SK-N-SH (cell line): ENCODE results near the gene AP2A1. TPM values are rescaled to one million over a fixed set of nuclear protein-coding genes. Genes with fewer than 3 reads are reported as not detected.

Experiments used
- CTCF ChIA-PET: fragments of 300-600, 350-600 bp; formaldehyde crosslinking; extraction: SDS; loops from one replicate; lab custom pipeline; 2021; lab: Yijun Ruan, JAX
- POLR2A ChIA-PET: fragments of 350-600 bp; sonication (Branson Sonifier 250); formaldehyde crosslinking; extraction: SDS; loops from one replicate; lab custom pipeline; 2020; ENCODE audit warnings: antibody characterized with exemption, inconsistent platforms; lab: Yijun Ruan, JAX
- DNase-seq: peaks from one replicate; pipeline ENCODE4 v3.0.0; 2012
- H2AFZ ChIP-seq: fragments of 200-600 bp; sonication (generic); 2 replicates; pipeline ENCODE4 v1.8.1; 2016; ENCODE audit warnings: antibody characterized with exemption, mild to moderate bottlenecking, low read depth
- H3F3A ChIP-seq: fragments of 200-600 bp; sonication (generic); replicated peaks from 2 replicates; pipeline ENCODE3; 2016; ENCODE audit warnings: antibody characterized with exemption, mild to moderate bottlenecking; ENCODE audit not compliant: insufficient read depth
- H3K27ac ChIP-seq, 2 experiments: fragments of 200-500 bp in 1 of 2; fragments of 200-600 bp in 1 of 2; sonication (Bioruptor generic) in 1 of 2; sonication (generic), shearing (Covaris generic) in 1 of 2; 2 replicates each; pipeline versions ENCODE4 v1.5.1 to v1.6.1; 2014 to 2016; ENCODE audit warnings: low read depth in 2 of 2, inconsistent platforms in 1 of 2, low read length in 1 of 2, mild to moderate bottlenecking in 1 of 2, mixed read lengths in 1 of 2
- H3K27me3 ChIP-seq: fragments of 200-600 bp; sonication (generic), shearing (Covaris generic); 2 replicates; pipeline ENCODE4 v1.6.1; 2016; ENCODE audit warnings: mixed run types; ENCODE audit not compliant: insufficient read depth
- H3K36me3 ChIP-seq, 2 experiments: fragments of 200-500 bp in 1 of 2; fragments of 200-600 bp in 1 of 2; sonication (Bioruptor generic) in 1 of 2; sonication (generic) in 1 of 2; replicated peaks in 1 of 2; 2 replicates each; pipeline versions ENCODE3 to v1.5.1; 2014 to 2016; ENCODE audit warnings: low read length in 1 of 2, mild to moderate bottlenecking in 1 of 2; ENCODE audit not compliant: insufficient read depth in 2 of 2, control insufficient read depth in 1 of 2
- H3K4me1 ChIP-seq, 2 experiments: fragments of 200-500 bp in 1 of 2; fragments of 200-600 bp in 1 of 2; sonication (Bioruptor generic) in 1 of 2; sonication (generic), shearing (Covaris generic) in 1 of 2; 2 replicates each; pipeline versions ENCODE4 v1.5.1 to v1.6.1; 2014 to 2016; ENCODE audit warnings: low read depth in 1 of 2, low read length in 1 of 2, mixed run types in 1 of 2; ENCODE audit not compliant: insufficient read depth in 2 of 2, control insufficient read depth in 1 of 2
- H3K4me2 ChIP-seq: fragments of 200-600 bp; sonication (generic), shearing (Covaris generic); 2 replicates; pipeline ENCODE4 v1.6.1; 2017; ENCODE audit warnings: mixed run types
- H3K4me3 ChIP-seq, 2 experiments: fragments of 200-500 bp in 1 of 2; fragments of 200-600 bp in 1 of 2; sonication (Bioruptor generic) in 1 of 2; sonication (generic), shearing (Covaris generic) in 1 of 2; 2 replicates each; pipeline versions ENCODE4 v1.5.1 to v1.8.1; 2014 to 2016; ENCODE audit warnings: low read depth in 2 of 2, inconsistent platforms in 1 of 2, low read length in 1 of 2, mild to moderate bottlenecking in 1 of 2, mixed read lengths in 1 of 2, moderate library complexity in 1 of 2
- H3K79me2 ChIP-seq: fragments of 200-600 bp; sonication (generic); 2 replicates; pipeline ENCODE4 v1.8.1; 2017; ENCODE audit warnings: mild to moderate bottlenecking; ENCODE audit not compliant: insufficient read depth
- H3K9ac ChIP-seq: fragments of 200-600 bp; sonication (generic); 2 replicates; pipeline ENCODE4 v1.6.1; 2017; ENCODE audit warnings: mixed run types
- H3K9me2 ChIP-seq: fragments of 200-600 bp; sonication (generic); 2 replicates; pipeline ENCODE4 v1.6.1; 2017; ENCODE audit warnings: mixed run types
- H3K9me3 ChIP-seq: fragments of 200-600 bp; sonication (generic); 2 replicates; pipeline ENCODE4 v1.6.1; 2017; ENCODE audit warnings: mixed run types, mild to moderate bottlenecking, moderate library complexity
- H4K20me1 ChIP-seq: fragments of 200-600 bp; sonication (generic); 2 replicates; pipeline ENCODE4 v1.6.1; 2017; ENCODE audit warnings: mild to moderate bottlenecking, mixed run types; ENCODE audit not compliant: insufficient read depth
- EZH2phosphoT487 ChIP-seq: fragments of 200-600 bp; sonication (generic); IDR thresholded peaks from 2 replicates; pipeline ENCODE4 v1.6.1; 2017; ENCODE audit warnings: low read depth, mixed run types, mild to moderate bottlenecking, antibody characterized with exemption, moderate library complexity, borderline replicate concordance
- FOSL2 ChIP-seq: IDR thresholded peaks from 2 replicates; pipeline ENCODE4 v1.4.0; 2012; ENCODE audit warnings: low read depth, mild to moderate bottlenecking, moderate library complexity, borderline replicate concordance
- GATA2 ChIP-seq: sonication (generic); formaldehyde crosslinking; IDR thresholded peaks from 2 replicates; pipeline ENCODE4 v1.5.0; 2020; ENCODE audit warnings: mild to moderate bottlenecking, missing genetic modification reagents
- JUND ChIP-seq: IDR thresholded peaks from 2 replicates; pipeline ENCODE4 v1.4.0; 2012
- NFIC ChIP-seq: IDR thresholded peaks from 2 replicates; pipeline ENCODE4 v1.4.0; 2012; ENCODE audit warnings: borderline replicate concordance
- NRF1 ChIP-seq: IDR thresholded peaks from 2 replicates; pipeline ENCODE4 v1.6.1; 2012; ENCODE audit warnings: low read depth, mild to moderate bottlenecking, low read length
- POLR2AphosphoS5 ChIP-seq: IDR thresholded peaks from 2 replicates; pipeline ENCODE4 v1.6.1; 2012; ENCODE audit warnings: low read depth, low read length
- RXRA ChIP-seq: IDR thresholded peaks from 2 replicates; pipeline ENCODE4 v1.4.0; 2012; ENCODE audit warnings: low read depth, mild to moderate bottlenecking, borderline replicate concordance
- SIN3A ChIP-seq: IDR thresholded peaks from 2 replicates; pipeline ENCODE4 v1.6.1; 2012; ENCODE audit warnings: low read depth, mild to moderate bottlenecking, low read length, moderate library complexity, borderline replicate concordance
- TAF1 ChIP-seq: IDR thresholded peaks from 2 replicates; pipeline ENCODE4 v1.6.1; 2012; ENCODE audit warnings: low read depth, mild to moderate bottlenecking, low read length, moderate library complexity, borderline replicate concordance
- TCF12 ChIP-seq: IDR thresholded peaks from 2 replicates; pipeline ENCODE4 v1.4.0; 2012
- TEAD4 ChIP-seq: IDR thresholded peaks from 2 replicates; pipeline ENCODE4 v1.4.0; 2012; ENCODE audit warnings: mild to moderate bottlenecking, borderline replicate concordance; ENCODE audit not compliant: insufficient read depth
- WGBS: methylation state at CpG from one replicate; pipeline ENCODE4 v1.1.6; 2017; ENCODE audit warnings: low lambda C conversion rate; 5-methylcytosine and 5-hydroxymethylcytosine counted together
- polyA plus RNA-seq, 3 experiments: library from polyadenylated mRNA; depleted of rRNA; stranded (reverse); fragments of >200 nt; gene quantifications; 2 replicates each; pipeline ENCODE4 v1.2.3, GENCODE V29; 2012
- TF ChIP-seq, protein P1 (sequence below): IDR thresholded peaks from 2 replicates; pipeline ENCODE4 v1.6.1; 2012; ENCODE audit warnings: mild to moderate bottlenecking, low read depth, low read length, moderate library complexity
- TF ChIP-seq, protein P2 (sequence below): IDR thresholded peaks from 2 replicates; pipeline ENCODE4 v1.4.0; 2012; ENCODE audit warnings: low read depth, borderline replicate concordance
- TF ChIP-seq, protein P3 (sequence below): IDR thresholded peaks from 2 replicates; pipeline ENCODE4 v1.4.0; 2012; ENCODE audit warnings: low read depth
- TF ChIP-seq, protein P4 (sequence below): fragments of 150-350 bp; IDR thresholded peaks from 2 replicates; pipeline ENCODE4 v1.6.1; 2017; ENCODE audit warnings: antibody characterized with exemption, low read length, low read depth, borderline replicate concordance
- TF ChIP-seq, protein P5 (sequence below): IDR thresholded peaks from 2 replicates; pipeline ENCODE4; 2012

Gene AP2A1
- polyA plus RNA-seq, 1 of the 3 experiments (the other 2 are of a cell fraction) = 74.8 TPM

DNA sequence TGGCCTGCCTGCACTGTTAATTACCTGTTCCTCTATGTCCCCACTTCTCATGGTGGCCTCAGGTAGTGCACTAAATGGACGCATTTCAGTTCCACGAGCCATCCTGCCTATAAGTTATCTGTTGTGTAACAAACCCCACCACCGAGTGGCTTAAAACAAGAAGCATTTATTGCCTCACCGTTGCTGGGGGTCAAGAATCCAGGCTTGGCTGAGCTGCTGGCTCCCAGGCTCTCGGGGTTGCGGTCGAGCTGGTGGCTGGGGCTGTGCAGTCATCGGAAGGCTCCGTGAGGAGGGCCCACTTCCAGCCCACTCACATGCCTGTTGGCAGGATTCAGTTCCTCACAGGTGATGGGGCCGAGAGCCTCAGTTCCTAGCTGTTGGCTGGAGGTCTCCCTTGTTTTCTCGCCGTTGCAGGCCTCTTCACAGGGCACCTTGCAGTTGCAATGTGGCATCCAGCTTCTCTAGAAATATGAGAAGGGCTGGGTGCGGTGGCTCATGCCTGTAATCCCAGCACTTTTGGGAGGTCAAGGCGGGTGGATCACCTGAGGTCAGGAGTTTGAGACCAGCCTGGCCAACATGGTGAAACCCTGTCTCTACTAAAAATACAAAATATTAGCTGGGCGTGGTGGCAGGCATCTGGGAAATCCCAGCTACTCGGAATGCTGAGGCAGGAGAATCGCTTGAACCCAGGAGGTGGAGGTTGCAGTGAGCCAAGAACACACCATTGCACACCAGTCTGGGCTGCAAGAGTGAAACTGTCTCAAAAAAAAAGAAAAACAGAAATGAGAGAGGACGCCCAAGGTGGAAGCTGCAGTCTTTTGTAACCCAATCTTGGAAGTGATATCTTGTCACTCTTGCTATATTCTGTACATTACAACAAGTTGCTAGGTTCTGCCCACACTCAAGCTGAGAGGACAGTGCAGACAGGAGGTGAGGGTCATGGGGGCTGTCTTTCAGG is 77.6 kb downstream of the AP2A1 start:
- CTCF ChIA-PET = interaction anchor here (1.1 kb wide), 1 partner anchor 9 kb away, joined by 4 read pairs; no protein-coding TSS in a partner anchor

DNA sequence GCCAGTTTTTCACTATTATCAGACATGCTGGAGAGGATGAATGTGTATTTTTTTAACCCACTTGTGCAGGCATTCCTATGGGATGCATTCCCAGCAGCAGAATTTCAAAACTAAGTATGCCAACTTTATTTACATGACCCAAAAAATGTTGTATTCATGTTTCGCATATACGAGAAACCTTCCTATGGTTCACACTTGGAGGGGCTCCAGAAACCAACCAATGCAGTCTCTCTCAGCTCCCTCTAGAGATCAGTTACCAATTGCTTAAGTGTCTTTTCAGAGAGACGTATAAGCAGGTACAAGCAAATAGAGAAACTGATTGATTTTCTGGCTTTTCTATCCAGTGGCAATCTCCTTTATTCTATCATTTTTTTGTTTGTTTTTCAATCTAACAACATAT is 78.6 kb downstream of the AP2A1 start:
- ChIA-PET CTCF (no interaction called here), POLR2A (no interaction called here)
- Histone ChIP-seq H3K9me2 (no peaks in the 10 kb centered on the region), H3K4me3 (no peak overlapping the region), H3K9ac (no peak overlapping the region), H3K4me1 (peaks cover 9 to 10% of the 10 kb centered on the region in 2 experiments; a peak in 1 of 4 replicates), H3K27me3 (no peaks in the 10 kb centered on the region), H3K36me3 (peaks cover 4 to 12% of the 10 kb centered on the region in 2 experiments), H3K4me2 (no peak overlapping the region), H3K79me2 (peaks cover 15% of the 10 kb centered on the region; the same call in 1 of the 2 replicates), H3K27ac (no peak overlapping the region), H3F3A (peaks cover 24% of the 10 kb centered on the region), H2AFZ (no peak overlapping the region), H4K20me1 (no peaks in the 10 kb centered on the region), H3K9me3 (no peaks in the 10 kb centered on the region)
- WGBS = 88% methylated on average over 3 of the region's 3 CpGs
- DNase-seq = no peak
- TF ChIP-seq NFIC (no peak), SIN3A (no peak), TEAD4 (no peak), TAF1 (no peak), JUND (no peak), POLR2AphosphoS5 (no peak), GATA2 (CRISPR knock-in tag) (no peak)
- TF ChIP-seq, protein P1, sequence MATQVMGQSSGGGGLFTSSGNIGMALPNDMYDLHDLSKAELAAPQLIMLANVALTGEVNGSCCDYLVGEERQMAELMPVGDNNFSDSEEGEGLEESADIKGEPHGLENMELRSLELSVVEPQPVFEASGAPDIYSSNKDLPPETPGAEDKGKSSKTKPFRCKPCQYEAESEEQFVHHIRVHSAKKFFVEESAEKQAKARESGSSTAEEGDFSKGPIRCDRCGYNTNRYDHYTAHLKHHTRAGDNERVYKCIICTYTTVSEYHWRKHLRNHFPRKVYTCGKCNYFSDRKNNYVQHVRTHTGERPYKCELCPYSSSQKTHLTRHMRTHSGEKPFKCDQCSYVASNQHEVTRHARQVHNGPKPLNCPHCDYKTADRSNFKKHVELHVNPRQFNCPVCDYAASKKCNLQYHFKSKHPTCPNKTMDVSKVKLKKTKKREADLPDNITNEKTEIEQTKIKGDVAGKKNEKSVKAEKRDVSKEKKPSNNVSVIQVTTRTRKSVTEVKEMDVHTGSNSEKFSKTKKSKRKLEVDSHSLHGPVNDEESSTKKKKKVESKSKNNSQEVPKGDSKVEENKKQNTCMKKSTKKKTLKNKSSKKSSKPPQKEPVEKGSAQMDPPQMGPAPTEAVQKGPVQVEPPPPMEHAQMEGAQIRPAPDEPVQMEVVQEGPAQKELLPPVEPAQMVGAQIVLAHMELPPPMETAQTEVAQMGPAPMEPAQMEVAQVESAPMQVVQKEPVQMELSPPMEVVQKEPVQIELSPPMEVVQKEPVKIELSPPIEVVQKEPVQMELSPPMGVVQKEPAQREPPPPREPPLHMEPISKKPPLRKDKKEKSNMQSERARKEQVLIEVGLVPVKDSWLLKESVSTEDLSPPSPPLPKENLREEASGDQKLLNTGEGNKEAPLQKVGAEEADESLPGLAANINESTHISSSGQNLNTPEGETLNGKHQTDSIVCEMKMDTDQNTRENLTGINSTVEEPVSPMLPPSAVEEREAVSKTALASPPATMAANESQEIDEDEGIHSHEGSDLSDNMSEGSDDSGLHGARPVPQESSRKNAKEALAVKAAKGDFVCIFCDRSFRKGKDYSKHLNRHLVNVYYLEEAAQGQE = no peak
- TF ChIP-seq, protein P2, sequence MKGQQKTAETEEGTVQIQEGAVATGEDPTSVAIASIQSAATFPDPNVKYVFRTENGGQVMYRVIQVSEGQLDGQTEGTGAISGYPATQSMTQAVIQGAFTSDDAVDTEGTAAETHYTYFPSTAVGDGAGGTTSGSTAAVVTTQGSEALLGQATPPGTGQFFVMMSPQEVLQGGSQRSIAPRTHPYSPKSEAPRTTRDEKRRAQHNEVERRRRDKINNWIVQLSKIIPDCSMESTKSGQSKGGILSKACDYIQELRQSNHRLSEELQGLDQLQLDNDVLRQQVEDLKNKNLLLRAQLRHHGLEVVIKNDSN = no peak

More for the DNA sequence above, 77.6 kb downstream of the AP2A1 start:
- Histone ChIP-seq H3K27ac (no peak overlapping the region), H2AFZ (no peak overlapping the region), H3K27me3 (no peaks in the 10 kb centered on the region), H3K79me2 (peaks cover 6% of the 10 kb centered on the region; the same call in 1 of the 2 replicates), H3F3A (peaks cover 19% of the 10 kb centered on the region), H3K9me2 (no peaks in the 10 kb centered on the region), H3K4me3 (no peak overlapping the region), H3K4me2 (no peak overlapping the region), H4K20me1 (no peaks in the 10 kb centered on the region), H3K9ac (no peak overlapping the region), H3K4me1 (peaks cover 9% of the 10 kb centered on the region in 2 experiments; a peak in 1 of 4 replicates), H3K9me3 (no peaks in the 10 kb centered on the region), H3K36me3 (peaks cover 10 to 11% of the 10 kb centered on the region in 2 experiments)
- TF ChIP-seq, protein P3, sequence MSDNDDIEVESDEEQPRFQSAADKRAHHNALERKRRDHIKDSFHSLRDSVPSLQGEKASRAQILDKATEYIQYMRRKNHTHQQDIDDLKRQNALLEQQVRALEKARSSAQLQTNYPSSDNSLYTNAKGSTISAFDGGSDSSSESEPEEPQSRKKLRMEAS = no peak
- no peak for TF ChIP-seq JUND
- no peak for TF ChIP-seq TCF12
- TF ChIP-seq NRF1 = no peak
- no peak for TF ChIP-seq FOSL2
- no peak for TF ChIP-seq RXRA
- TF ChIP-seq, protein P4, sequence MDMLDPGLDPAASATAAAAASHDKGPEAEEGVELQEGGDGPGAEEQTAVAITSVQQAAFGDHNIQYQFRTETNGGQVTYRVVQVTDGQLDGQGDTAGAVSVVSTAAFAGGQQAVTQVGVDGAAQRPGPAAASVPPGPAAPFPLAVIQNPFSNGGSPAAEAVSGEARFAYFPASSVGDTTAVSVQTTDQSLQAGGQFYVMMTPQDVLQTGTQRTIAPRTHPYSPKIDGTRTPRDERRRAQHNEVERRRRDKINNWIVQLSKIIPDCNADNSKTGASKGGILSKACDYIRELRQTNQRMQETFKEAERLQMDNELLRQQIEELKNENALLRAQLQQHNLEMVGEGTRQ = no peak
- no peak for TF ChIP-seq TAF1
- TF ChIP-seq, protein P2 = no peak
- TF ChIP-seq EZH2phosphoT487 = no peak
- TF ChIP-seq, protein P5, sequence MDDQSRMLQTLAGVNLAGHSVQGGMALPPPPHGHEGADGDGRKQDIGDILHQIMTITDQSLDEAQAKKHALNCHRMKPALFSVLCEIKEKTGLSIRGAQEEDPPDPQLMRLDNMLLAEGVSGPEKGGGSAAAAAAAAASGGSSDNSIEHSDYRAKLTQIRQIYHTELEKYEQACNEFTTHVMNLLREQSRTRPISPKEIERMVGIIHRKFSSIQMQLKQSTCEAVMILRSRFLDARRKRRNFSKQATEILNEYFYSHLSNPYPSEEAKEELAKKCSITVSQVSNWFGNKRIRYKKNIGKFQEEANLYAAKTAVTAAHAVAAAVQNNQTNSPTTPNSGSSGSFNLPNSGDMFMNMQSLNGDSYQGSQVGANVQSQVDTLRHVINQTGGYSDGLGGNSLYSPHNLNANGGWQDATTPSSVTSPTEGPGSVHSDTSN = no peak
- POLR2A ChIA-PET = no interaction called here
- DNase-seq = no peak
- WGBS = 94% methylated on average over 14 of the region's 18 CpGs
